ENCODE measurements around the gene SH3PXD2A.

SH3PXD2A gene

GRCh38 chr10:103719036-103719435 is 136.3 kb downstream of the SH3PXD2A start:
- DNase-seq: no peak

DNA sequence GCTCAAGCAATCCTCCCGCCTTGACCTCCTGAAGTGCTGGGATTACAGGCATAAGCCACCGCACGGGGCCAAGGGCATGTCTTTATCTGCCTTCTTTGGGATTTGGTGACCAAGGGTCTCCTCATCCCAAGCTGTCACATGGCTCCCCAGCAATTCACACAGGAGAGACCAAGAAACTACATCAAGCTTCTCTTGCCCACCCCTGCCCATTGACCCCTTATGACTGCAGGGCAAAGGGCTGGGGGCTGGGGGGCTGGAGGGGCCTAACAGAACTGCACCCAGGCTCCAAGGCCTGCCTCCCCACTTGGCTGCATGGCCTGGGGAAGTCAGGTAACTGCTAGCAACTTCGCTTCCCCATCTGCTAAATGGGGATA is 137.1 kb downstream of the SH3PXD2A start:
- no peak for DNase-seq

GRCh38 chr10:103717341-103718246 is 137.8 kb downstream of the SH3PXD2A start:
- DNase-seq: no peak

- DNase-seq: no peak
Measured at GRCh38 chr10:103716206-103717160, 138.9 kb downstream of the SH3PXD2A start.

GRCh38 chr10:103715430-103715829 is 139.9 kb downstream of the SH3PXD2A start:
- DNase-seq: peak; percentile 84

DNA sequence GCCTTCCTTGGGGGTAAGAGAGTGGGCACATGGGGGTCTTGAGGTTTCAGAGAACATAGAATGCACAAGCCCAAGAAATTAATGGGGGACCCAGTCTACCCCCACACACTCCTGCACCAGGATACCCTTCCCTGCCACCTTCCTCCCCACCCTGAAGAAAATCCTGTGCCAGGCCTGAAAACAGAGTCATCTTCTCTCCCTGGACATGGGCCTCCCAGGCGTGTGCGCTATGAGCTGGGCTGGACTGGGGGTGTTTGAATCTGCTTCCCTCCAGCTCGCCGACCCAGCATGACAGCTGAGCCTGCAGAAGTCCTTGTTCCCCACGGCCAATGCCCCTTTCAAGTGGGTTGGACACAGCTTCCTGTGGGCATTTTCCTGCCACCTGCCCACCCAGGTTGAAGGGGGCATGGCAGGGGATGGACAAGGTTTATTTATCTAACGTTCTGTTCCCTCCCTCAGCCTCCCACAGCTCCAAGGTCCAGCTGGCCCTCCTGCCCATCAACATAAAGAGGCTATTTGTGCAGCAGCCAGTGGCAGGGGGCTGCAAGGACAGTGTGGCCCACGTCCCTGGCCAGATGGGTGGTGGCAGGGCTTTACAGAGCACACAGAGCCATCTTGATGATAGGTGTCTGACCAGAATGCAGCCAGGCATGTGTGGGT is 141.0 kb downstream of the SH3PXD2A start:
- DNase-seq: no peak

DNA sequence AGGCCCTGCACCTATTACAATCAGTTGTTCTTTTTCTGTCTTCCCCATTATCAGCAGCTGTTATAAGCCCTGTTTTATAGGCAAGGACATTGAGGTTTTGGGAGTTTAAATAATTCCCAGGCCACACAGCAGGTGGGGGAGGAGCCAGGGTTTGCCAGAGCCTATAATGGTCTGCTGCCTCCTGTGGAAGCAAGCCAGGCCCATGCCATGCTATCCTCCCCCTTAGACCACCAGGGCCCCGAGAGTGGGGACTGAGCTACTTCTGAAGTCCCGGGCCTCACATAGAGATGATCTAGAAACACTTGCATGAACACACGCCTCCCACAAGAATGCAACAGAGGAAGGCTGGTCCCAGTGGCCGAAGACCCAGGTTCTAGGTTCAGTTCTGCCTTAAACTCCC is 141.7 kb downstream of the SH3PXD2A start:
- no peak for DNase-seq

DNA sequence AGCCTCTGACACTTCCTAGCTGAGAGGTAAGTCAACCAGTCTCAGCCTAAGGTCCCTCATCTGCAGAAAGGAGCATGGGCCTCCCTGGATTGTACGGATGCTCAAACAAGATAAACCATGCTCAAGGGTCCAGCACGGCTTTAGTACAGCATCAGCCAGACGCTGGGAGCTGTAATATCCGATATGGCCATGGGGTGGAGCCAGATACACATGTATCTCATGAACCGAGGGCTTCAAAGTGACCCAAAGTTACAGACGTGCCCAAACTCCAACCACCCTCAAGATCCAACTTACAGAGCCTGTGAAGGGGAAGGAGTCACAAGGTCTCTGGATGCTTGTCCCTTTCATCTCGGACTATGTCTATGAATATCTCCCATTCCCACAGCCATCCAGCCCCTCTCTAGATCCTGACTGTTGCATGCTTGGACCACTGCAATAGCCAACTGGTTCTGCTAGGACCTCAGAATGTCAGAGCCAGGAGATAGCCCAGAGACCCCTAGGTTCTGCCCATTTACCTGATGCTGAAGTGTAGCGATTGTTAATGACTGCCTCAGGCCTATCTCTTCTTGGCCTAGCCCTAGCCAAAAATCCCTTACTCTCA is 142.4 kb downstream of the SH3PXD2A start:
- peak; percentile 69 for DNase-seq

- no peak for DNase-seq
Measured at GRCh38 chr10:103712146-103712545, 143.2 kb downstream of the SH3PXD2A start.

- DNase-seq: no peak
Measured at GRCh38 chr10:103711351-103711994, 143.9 kb downstream of the SH3PXD2A start.

GRCh38 chr10:103710490-103710889 is 144.9 kb downstream of the SH3PXD2A start:
- no peak for DNase-seq

GRCh38 chr10:103709341-103709920 is 145.9 kb downstream of the SH3PXD2A start:
- peak; percentile 66 for DNase-seq

- DNase-seq: no peak
Measured at GRCh38 chr10:103708627-103709288, 146.6 kb downstream of the SH3PXD2A start.

DNA sequence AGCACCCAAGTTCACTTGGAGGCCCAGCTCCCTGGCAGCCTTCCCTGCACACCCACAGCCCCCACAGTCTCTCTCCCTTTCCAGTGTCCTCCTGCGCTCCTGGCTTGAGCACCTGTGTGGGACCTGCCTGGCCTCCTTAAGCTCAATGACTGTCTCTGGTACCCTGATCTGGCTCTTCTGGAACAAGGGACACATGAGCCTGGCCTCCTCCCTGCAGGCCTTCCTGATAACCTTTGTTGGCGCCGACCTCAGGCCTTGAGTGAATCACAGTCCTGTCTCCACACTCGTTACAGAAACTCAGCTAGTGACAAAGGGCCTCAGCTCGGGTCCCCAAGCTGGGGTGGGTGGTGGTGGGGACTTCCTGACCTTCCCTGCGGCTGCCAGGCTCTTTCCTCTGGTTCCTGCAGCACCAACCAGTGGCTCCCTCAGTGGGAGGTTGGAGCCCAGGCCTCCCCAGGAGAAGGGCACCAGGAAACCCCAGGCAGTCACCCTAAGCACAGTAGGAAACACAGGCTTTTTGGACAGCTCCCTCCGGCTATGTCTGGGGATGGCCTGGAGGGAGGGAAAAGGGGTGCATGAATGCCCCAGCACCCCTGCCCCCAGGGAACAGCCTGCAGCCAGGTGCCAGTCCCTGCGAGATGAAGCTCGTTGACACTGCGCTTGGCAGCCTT is 147.3 kb downstream of the SH3PXD2A start:
- DNase-seq: no peak

- no peak for DNase-seq
Measured at GRCh38 chr10:103706762-103707161, 148.6 kb downstream of the SH3PXD2A start.

DNA sequence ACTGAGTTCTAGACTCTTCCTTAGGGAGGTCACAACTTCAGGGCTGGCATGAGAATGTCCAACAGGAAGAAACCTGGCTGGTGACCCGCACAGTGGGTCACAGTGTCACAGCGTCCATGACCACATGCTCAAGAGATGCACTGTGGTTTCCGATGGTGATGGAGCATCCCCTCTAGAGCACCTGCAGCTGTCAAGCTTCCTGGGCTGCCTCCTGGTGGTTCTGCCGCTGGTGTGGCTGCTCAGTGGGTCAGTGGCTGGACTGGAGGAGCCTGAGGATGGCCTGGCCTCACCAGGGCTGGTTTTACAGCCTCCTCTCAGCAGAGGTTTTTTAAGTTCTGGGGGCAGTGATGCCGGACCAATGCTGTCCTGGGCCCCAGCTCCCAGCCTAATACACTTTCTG is 149.3 kb downstream of the SH3PXD2A start:
- no peak for DNase-seq

GRCh38 chr10:103703941-103704919 is 151.1 kb downstream of the SH3PXD2A start:
- no peak for DNase-seq

DNA sequence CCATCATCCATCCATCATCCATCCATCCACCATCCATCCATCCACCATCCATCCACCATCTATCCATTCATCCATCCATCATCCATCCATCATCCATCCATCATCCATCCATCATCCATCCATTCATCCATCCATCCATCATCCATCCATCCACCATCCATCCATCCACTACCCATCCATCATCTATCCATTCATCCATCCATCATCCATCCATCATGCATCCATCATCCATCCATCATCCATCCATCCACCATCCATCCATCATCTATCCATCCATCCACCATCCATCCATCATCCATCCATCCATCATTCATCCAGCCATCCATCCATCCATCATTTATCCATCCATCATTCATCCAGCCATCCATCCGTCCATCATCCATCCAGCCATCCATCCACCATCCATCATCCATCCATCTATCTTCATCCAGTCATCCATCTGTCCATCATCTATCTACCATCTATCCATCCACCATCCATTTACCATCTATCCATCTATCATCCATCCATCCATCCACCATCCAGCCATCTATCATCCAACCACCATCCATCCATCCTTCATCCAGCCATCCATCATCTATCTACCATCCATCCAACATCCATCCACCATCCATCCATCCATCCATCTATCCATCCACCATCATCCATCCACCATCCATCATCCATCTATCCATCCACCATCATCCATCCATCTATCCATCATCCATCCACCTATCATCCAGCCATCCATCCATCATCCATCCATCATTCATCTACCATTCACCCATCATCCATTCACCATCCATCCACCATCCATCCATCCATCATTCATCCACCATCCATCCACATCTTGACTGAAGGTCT is 153.8 kb downstream of the SH3PXD2A start:
- DNase-seq: no peak

All from fibroblast of skin of abdomen (primary cell).